ENCODE results near the gene PSMD5.
A peak's percentile ranks its signal among the peaks of the same experiment; 100 is the strongest.

PSMD5 gene

DNA sequence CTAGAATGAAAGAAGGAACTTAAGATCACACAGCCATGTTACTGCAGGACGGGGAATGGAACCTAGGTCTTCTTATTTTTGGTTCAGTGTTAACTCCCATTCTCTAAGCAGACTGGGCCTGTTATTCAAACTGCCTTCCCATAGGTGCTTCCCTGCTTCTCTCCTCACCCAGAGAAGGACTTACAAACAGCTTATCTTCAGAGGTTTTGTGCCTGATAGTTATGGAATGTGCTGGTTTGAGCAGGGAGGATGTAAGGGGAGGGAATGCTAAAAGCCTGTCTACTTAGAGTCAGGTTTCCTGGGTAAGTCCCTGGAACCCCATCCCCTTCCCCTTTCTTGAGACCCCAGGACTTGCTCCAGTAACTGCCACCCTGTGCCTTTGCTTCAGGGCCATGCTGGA, 4.2 kb upstream of the PSMD5 start:
- ChIA-PET CTCF (no interaction called here), POLR2A (ENCODE audit: low non-redundant PET) (no interaction called here)
- TF ChIP-seq, protein P1, sequence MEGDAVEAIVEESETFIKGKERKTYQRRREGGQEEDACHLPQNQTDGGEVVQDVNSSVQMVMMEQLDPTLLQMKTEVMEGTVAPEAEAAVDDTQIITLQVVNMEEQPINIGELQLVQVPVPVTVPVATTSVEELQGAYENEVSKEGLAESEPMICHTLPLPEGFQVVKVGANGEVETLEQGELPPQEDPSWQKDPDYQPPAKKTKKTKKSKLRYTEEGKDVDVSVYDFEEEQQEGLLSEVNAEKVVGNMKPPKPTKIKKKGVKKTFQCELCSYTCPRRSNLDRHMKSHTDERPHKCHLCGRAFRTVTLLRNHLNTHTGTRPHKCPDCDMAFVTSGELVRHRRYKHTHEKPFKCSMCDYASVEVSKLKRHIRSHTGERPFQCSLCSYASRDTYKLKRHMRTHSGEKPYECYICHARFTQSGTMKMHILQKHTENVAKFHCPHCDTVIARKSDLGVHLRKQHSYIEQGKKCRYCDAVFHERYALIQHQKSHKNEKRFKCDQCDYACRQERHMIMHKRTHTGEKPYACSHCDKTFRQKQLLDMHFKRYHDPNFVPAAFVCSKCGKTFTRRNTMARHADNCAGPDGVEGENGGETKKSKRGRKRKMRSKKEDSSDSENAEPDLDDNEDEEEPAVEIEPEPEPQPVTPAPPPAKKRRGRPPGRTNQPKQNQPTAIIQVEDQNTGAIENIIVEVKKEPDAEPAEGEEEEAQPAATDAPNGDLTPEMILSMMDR (conservative IDR thresholded peaks at IDR 0.05; ENCODE audit: low read depth), result no peak
- no peak overlapping the region for H3K27ac ChIP-seq
- no peak for DNase-seq (ENCODE audit: low spot score)

DNA sequence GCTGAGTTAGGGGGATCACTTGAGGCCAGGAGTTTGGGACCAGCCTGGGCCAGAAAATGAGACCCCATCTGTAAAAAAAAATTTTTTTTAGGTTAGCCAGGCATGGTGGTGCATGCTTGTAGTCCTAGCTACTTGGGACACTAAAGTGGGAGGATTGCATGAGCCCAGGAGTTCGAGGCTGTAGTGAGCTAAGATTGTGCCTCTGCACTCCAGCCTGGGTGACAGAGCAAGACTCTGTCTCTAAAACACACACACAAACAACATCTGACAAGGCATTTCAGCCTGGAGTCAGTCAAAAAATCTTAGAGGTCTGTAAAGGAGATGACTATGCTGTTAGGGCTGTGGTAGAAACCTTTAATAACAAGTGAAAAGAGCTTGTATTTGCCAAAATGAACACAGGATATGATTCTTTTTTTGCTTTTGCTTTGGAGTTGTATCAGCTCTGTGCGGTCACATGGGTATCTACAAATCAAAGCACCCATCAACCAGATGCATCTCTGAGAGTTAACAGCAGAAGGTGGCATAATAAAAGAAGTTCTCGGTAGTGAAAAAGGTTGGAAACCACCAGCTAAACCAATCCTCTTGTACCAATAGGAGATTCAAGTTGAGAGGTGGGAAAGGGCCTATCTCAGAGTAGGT, 3.6 kb upstream of the PSMD5 start:
- no peak overlapping the region for H3K27ac ChIP-seq
- TF ChIP-seq, protein P1 (conservative IDR thresholded peaks at IDR 0.05; ENCODE audit: low read depth), result no peak
- DNase-seq (ENCODE audit: low spot score), result no peak
- POLR2A ChIA-PET (ENCODE audit: low non-redundant PET), result no interaction called here
- CTCF ChIA-PET, result no interaction called here

DNA sequence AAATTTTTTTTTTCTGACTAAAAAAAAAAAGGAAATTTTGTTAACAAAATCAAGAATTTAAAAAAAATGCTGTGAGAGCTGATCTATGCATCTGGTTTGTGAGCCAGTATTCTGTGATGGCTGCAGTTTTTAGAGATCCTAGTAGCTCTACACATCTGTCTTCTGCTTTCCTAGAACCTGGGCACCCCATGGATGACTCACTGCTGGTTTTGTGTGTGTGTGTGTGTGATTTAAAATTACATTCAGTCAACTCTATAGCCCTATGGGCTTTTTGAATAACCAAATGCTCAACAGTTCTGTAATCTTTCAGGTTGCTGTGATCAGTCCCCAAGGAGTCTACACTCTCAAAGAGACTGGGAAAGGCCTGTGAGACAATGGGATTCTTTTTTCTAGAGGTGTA, 2.5 kb upstream of the PSMD5 start:
- TF ChIP-seq, protein P1 (conservative IDR thresholded peaks at IDR 0.05; ENCODE audit: low read depth), result no peak
- POLR2A ChIA-PET (ENCODE audit: low non-redundant PET), result no interaction called here
- no peak for DNase-seq (ENCODE audit: low spot score)
- H3K27ac ChIP-seq, result no peak overlapping the region
- CTCF ChIA-PET, result no interaction called here

DNA sequence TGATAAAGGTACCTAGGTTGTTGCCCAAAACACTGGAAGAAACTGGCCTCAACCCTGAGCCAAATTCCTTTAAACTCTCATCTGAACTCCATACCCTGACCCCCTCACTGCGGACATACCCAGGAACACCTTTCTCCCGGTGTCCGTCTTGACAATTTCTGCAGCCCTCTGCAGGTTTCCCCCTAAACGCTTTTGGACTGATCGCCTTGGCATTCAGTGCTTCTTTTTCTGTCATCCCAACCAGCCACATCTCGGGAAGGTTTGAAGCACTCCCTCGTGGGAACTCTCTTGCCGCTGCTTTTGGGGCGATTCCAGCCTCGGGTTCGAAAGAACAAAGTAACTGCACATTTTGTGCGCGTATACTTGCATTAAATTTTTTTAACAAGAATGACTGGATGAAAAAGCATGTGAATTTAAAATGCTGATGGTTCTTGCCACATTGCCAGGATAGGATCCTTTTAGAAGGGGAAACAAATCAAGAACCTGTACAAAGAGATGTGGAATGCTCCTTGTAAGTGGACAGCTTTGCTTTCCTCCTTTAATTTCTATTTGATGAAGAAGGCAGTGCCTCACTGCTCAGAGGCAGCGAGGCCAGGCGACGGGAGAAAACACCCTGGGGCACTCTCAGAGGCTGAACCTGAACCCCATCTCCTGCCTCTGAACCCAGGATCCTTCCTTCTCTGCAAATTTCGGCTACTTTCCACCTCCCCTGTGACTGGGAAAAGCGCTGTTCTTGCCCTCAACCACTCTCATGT, 615 bp downstream of the PSMD5 start:
- POLR2A ChIA-PET (ENCODE audit: low non-redundant PET), result interaction anchor here (0.5 to 1.0 kb wide), 2 partner anchors 47 to 49 kb away, joined by 3 to 14 read pairs; partner anchors contain the start of gene FBXW2
- H3K27ac ChIP-seq, result peak overlapping the region; percentile 92
- CTCF ChIA-PET, result interaction anchor here (0.6 to 0.8 kb wide), 2 partner anchors 117 to 255 kb away, joined by 3 read pairs; no protein-coding TSS in a partner anchor
- TF ChIP-seq, protein P1 (conservative IDR thresholded peaks at IDR 0.05; ENCODE audit: low read depth), result no peak
- DNase-seq (ENCODE audit: low spot score), result peak; percentile 49

DNA sequence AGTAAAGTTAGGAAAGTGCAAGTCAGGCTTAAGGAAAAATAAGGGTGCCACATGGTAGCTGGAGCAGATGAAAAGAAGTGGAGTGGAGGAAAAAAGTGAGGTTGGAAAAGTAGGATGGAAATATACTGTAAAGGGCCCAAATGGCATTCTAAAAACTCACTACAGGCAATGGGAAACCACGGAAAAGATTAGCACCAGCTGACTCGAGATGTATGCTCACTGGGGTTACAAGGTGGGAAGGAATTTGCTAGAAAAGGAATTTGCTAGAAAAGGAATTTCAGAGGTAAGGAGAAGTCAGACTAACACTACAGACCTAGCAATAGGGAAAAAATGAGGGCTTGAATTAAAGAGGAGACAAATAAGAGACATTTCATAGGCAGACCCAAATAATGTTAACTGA, 3.6 kb downstream of the PSMD5 start:
- ChIA-PET POLR2A (ENCODE audit: low non-redundant PET) (no interaction called here), CTCF (no interaction called here)
- no peak overlapping the region for H3K27ac ChIP-seq
- TF ChIP-seq, protein P1 (conservative IDR thresholded peaks at IDR 0.05; ENCODE audit: low read depth), result no peak
- DNase-seq (ENCODE audit: low spot score), result no peak

DNA sequence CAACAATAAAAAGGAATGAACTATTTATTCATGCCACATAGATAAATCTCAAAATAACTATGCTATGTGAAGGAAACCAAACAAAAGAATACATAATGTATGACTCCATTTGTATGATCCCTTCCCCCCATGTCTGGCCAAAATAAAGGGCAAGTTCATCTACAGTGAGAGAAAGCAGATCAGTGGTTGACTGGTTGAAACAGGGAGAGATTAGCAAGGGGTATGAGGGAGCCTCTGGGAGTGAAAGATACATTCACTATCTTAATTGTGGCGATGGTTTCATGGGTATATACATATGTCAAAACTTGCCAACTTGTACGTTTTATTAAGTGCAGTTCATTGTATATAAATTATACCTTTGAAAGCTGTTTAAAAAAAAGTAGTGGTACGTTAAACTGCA, 4.8 kb downstream of the PSMD5 start:
- DNase-seq (ENCODE audit: low spot score), result no peak
- CTCF ChIA-PET, result interaction anchor here (0.7 kb wide), 1 partner anchor 31 kb away, joined by 6 read pairs; no protein-coding TSS in a partner anchor
- TF ChIP-seq, protein P1 (conservative IDR thresholded peaks at IDR 0.05; ENCODE audit: low read depth), result no peak
- H3K27ac ChIP-seq, result no peak overlapping the region
- POLR2A ChIA-PET (ENCODE audit: low non-redundant PET), result no interaction called here
